PC-9 (cell line): ENCODE measurements around the gene ITGA2.

Experiments used
- EZH2 ChIP-seq: fragments of 200-600 bp; sonication (generic); IDR thresholded peaks from 2 replicates; pipeline ENCODE4 v1.8.0; 2017; ENCODE audit warnings: antibody characterized with exemption, low read depth
- TF ChIP-seq, protein P1 (sequence below): fragments of 200-600 bp; sonication (generic); conservative IDR thresholded peaks from 2 replicates; pipeline ENCODE4 v1.6.1; 2017; ENCODE audit warnings: mixed run types, antibody characterized with exemption, mild to moderate bottlenecking, moderate library complexity

- TF ChIP-seq, protein P1, sequence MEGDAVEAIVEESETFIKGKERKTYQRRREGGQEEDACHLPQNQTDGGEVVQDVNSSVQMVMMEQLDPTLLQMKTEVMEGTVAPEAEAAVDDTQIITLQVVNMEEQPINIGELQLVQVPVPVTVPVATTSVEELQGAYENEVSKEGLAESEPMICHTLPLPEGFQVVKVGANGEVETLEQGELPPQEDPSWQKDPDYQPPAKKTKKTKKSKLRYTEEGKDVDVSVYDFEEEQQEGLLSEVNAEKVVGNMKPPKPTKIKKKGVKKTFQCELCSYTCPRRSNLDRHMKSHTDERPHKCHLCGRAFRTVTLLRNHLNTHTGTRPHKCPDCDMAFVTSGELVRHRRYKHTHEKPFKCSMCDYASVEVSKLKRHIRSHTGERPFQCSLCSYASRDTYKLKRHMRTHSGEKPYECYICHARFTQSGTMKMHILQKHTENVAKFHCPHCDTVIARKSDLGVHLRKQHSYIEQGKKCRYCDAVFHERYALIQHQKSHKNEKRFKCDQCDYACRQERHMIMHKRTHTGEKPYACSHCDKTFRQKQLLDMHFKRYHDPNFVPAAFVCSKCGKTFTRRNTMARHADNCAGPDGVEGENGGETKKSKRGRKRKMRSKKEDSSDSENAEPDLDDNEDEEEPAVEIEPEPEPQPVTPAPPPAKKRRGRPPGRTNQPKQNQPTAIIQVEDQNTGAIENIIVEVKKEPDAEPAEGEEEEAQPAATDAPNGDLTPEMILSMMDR, result no peak
- no peak for TF ChIP-seq EZH2
Measured at GRCh38 chr5:53022930-53023511, 33.9 kb downstream of the ITGA2 start.
